LNCAP (cell line): ENCODE measurements around the gene ADRB1.

Source experiments
- TF ChIP-seq, protein P1 (sequence below): fragments of 450-650 bp; IDR thresholded peaks from 2 replicates; pipeline ENCODE4 v1.5.1; 2017; ENCODE audit warnings: mild to moderate bottlenecking

The ADRB1 gene

DNA sequence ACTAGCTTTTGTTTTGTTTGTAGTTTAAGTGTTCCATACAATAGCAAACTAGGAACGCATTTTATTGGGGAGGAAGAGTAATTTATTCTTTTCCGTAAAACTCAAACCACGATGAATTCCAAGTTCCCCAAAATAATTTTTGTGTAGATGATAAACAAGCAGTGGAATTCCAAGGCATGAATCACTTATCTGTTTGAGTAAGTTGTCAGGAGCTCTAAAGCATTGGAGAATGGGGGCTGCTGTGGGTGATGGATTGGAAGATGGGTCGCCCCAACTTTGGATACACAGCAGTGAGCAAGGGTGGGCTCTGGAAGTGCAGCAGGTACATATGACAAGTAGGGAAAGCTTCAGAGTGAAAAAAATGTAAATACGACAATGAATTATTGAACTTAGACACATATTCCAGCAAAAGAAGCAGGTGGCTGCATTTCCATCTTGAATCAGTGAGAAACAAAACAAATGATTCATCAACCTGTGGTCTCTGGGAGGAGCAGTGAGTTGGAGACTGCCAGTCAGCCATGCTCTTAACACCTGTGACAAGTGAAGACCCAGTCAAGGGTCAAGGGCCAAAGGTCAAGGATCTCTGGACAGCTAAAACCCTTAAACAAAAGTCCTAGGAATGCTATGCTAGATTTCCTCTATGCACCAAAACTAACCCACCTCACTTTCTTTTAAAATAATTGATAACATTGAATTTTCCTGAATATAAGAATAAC, 34.2 kb upstream of the ADRB1 start:
- TF ChIP-seq, protein P1, sequence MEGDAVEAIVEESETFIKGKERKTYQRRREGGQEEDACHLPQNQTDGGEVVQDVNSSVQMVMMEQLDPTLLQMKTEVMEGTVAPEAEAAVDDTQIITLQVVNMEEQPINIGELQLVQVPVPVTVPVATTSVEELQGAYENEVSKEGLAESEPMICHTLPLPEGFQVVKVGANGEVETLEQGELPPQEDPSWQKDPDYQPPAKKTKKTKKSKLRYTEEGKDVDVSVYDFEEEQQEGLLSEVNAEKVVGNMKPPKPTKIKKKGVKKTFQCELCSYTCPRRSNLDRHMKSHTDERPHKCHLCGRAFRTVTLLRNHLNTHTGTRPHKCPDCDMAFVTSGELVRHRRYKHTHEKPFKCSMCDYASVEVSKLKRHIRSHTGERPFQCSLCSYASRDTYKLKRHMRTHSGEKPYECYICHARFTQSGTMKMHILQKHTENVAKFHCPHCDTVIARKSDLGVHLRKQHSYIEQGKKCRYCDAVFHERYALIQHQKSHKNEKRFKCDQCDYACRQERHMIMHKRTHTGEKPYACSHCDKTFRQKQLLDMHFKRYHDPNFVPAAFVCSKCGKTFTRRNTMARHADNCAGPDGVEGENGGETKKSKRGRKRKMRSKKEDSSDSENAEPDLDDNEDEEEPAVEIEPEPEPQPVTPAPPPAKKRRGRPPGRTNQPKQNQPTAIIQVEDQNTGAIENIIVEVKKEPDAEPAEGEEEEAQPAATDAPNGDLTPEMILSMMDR: no peak

DNA sequence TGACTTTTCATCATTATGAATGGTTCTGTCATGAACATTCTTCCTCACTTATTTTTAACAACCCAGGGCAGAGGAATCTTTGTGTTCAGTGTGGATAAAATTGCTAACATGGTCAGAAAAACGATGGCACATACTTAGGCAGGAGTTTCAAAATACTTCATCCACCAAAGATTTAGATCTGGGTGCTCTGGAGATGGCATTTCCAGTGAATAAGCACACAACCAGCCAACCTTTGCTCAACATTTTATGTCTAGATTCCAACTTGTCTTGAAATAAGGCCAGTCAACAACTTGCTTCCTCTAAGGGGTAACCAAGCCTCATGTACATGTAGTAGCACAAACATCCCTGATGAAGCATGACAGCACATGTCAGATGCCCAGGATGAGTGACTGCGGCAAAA, 33.4 kb upstream of the ADRB1 start:
- TF ChIP-seq, protein P1: no peak

DNA sequence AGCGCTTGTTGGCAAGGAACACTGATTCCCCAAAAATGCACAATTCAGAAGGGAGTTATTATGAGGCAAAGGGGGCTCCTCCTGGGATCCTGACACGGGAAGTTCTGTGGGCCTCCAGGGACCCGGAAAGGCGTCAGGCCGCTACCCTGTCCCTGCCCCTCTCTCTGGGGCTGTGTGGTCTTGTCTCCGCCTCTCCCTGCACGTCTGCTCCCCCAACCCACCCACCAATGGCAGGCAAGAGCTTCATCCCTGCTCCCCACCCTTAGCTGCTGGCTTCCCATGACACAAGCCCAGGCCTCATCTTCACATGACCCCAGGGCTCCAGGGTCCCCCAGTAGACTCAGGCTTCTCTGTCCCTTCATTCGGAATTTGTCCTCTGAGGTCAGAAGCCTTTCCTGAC, 31.0 kb upstream of the ADRB1 start:
- TF ChIP-seq, protein P1: no peak

DNA sequence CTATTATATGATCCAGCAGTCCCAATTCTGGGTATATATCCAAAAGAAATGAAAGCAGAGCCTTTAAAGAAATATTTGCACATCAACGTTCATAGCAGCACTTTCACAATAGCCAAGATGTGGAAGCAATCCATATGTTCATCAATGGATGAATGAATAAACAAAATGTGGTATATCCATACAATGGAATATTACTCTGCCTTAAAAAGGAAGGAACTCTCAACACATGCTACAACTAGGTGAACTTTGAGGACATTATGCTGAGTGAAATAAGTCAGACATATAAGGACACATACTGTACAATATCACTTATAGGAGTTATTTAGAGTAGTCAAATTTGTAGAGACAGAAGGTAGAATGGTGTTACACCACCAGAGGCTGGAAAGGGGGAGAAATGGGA, 28.0 kb upstream of the ADRB1 start:
- TF ChIP-seq, protein P1: no peak

DNA sequence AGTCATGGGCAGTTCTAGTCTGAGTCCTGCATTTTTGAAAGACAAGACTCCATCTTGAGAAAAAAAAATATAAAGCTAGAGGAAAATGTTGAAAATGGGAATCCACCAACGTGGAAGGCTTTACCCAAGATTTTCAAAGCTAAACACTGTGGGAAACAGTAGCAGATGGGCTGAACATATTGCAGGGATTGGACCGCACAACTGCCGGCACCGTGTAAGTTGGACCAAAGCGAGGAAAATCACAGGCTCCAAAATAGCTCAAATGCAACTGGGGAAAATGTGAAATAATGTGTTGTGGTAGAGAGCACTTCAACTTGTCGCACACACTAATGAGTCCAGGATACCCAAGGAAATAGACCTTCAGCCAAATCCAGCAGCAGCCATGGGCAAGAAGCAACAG, 26.4 kb upstream of the ADRB1 start:
- TF ChIP-seq, protein P1: no peak

DNA sequence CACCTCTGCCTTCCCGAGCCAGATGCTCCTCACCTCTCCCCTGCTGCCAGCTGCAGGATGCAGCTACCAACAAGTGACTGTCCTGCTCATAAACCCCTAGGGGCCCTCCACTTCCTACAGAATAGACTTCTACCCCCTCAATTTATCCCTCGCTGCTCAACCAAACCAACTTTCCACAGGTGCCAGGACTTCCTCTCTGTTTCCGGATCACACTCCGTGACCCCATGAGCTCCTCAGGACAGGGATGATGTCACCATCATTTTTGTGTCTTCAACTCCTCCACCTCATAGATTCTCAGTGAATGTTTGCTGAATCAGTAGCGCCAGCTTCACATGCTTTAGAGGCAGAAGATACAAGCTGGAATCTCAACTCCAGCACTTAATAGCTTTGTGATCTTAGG, 25.8 kb upstream of the ADRB1 start:
- TF ChIP-seq, protein P1: no peak

DNA sequence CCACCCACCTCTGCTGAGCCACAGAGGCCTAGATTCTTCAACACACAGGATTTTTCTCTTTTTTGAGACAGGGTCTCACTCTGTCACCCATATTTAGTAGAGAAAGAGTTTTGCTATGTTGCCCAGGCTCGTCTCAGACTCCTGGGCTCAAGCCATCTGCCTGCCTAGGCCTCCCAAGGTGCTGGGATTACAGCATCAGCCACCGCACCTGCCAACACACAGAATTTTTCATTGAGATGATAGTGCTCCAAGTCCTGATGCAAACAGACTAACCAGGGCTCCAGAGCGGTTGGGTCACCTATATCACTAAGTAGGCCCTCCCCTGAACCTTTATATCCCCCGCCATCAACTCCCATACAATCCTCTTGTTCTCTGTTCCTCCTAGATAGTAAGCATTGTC, 24.4 kb upstream of the ADRB1 start:
- TF ChIP-seq, protein P1: no peak

DNA sequence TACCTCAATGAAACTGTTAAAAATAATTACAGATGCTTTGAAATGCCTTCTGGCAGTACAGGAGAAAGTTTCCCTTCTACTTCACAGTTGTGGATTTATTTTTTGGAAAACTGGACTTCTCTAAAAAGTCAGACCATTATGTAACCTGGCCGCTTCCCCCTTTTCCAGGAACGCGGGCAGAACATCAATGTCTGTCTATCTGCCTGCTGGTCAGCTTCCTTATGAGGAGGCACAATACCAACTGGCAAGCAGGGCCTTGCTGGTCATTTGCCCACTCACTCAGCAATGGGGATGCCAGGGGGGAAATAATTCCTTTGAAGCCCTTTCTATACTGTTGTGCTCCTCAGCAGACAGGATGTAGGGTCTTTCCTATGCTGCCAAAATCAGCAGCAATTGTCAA, 22.5 kb upstream of the ADRB1 start:
- TF ChIP-seq, protein P1: no peak
